ENCODE measurements around the gene FAM76A.

DNA sequence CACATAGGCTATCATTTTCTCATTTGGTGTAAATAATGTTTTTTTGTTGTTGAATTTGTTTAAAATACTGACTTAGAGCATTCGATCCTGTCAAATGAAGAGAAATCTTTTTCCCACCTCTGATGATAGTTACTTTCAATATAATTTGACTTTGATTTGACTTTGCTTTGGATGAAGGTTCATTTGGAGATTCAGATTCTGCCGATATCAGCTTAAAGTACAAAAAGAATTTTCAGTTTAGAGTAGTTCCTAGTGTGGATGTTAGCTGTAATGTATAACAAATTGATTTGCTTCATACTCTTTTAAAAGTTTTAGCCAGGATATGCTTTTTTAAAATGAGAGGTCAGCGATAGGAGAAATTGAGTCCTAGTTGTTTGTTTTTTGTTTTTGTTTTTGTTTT lies 57.2 kb downstream of the FAM76A start:
- TF ChIP-seq, protein P1, sequence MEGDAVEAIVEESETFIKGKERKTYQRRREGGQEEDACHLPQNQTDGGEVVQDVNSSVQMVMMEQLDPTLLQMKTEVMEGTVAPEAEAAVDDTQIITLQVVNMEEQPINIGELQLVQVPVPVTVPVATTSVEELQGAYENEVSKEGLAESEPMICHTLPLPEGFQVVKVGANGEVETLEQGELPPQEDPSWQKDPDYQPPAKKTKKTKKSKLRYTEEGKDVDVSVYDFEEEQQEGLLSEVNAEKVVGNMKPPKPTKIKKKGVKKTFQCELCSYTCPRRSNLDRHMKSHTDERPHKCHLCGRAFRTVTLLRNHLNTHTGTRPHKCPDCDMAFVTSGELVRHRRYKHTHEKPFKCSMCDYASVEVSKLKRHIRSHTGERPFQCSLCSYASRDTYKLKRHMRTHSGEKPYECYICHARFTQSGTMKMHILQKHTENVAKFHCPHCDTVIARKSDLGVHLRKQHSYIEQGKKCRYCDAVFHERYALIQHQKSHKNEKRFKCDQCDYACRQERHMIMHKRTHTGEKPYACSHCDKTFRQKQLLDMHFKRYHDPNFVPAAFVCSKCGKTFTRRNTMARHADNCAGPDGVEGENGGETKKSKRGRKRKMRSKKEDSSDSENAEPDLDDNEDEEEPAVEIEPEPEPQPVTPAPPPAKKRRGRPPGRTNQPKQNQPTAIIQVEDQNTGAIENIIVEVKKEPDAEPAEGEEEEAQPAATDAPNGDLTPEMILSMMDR (IDR thresholded peaks at IDR 0.05): no peak
- no peak for TF ChIP-seq POLR2A (IDR thresholded peaks at IDR 0.05)
- no peak for TF ChIP-seq POLR2AphosphoS5 (IDR thresholded peaks at IDR 0.05)

All from upper lobe of left lung (tissue), 4 donors.